Calu3 (cell line): ENCODE results near the gene CCDC150. TPM values are rescaled to one million over a fixed set of nuclear protein-coding genes. Genes with fewer than 3 reads are reported as not detected.

ENCODE experiments used
- BruUV-seq: library from RNA; stranded (reverse); fragments of 400-500 nt; replicated peaks from 2 replicates; lab custom pipeline; 2021; lab: Mats Ljungman, UMichigan
- CTCF ChIA-PET: fragments of 300-600 bp; sonication (Branson Sonifier 250); formaldehyde crosslinking; loops from one replicate; lab custom pipeline; 2022; ENCODE audit warnings: antibody characterized with exemption; lab: Charles Lee
- DNase-seq: peaks from one replicate; pipeline ENCODE4 v3.0.0; 2022
- H3K27ac Mint-ChIP-seq: one replicate; pipeline ENCODE4 v1.8.0; 2022; ENCODE audit warnings: mixed read lengths; ENCODE audit not compliant: unreplicated experiment
- H3K27me3 Mint-ChIP-seq: one replicate; pipeline ENCODE4 v1.8.0; 2022; ENCODE audit warnings: mixed read lengths; ENCODE audit not compliant: unreplicated experiment
- H3K36me3 Mint-ChIP-seq: one replicate; pipeline ENCODE4 v1.8.0; 2022; ENCODE audit warnings: mild to moderate bottlenecking, moderate library complexity, mixed read lengths; ENCODE audit not compliant: insufficient read depth, unreplicated experiment
- H3K4me1 Mint-ChIP-seq: one replicate; pipeline ENCODE4 v1.8.0; 2022; ENCODE audit warnings: mild to moderate bottlenecking, low read depth, mixed read lengths; ENCODE audit not compliant: unreplicated experiment
- H3K4me3 Mint-ChIP-seq: one replicate; pipeline ENCODE4 v1.8.0; 2022; ENCODE audit warnings: mild to moderate bottlenecking, low read depth, moderate library complexity, mixed read lengths; ENCODE audit not compliant: unreplicated experiment
- H3K9me3 Mint-ChIP-seq: one replicate; pipeline ENCODE4 v1.8.0; 2022; ENCODE audit warnings: low read depth, mixed read lengths; ENCODE audit not compliant: unreplicated experiment
- CTCF ChIP-seq: fragments of 200-600 bp; IDR thresholded peaks from one replicate; pipeline ENCODE4 v1.8.0; 2022; ENCODE audit warnings: antibody characterized with exemption; ENCODE audit not compliant: unreplicated experiment
- intact Hi-C: fragments of 100-400 bp; cut with micrococcal nuclease; formaldehyde crosslinking; loops from one replicate; pipeline ENCODE4 v1.10.0; 2022; ENCODE audit not compliant: unreplicated experiment
- total RNA-seq: library from RNA; stranded (reverse); gene quantifications from 2 replicates; pipeline ENCODE4 v1.2.3, GENCODE V29; 2022

The CCDC150 gene
- total RNA-seq, 1 experiment from 2014 or later = 21.7 TPM

DNA sequence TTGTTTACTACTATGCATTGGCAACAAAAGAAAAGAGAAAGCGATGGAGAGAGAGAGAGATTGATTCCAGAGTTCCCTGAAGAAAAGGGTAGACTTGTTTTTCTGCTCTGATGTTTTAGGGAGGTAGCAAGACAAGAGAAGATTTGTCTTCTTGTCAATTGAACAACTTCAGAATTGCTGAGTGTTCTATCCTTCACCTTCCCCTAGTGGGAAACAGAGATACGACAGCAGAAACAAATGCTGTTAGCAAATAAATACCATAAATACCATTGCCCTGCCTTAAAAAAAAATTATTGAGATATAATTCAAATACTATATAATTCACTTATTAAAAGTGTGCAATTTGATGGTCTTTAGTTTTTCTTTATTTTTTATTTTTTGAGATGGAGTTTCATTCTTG lies 26.2 kb upstream of the CCDC150 start:
- Mint-ChIP-seq H3K4me1 (no peaks in the 10 kb centered on the region), H3K4me3 (no peak overlapping the region), H3K27ac (no peak overlapping the region), H3K9me3 (no peaks in the 10 kb centered on the region), H3K36me3 (no peaks in the 10 kb centered on the region), H3K27me3 (no peaks in the 10 kb centered on the region)
- CTCF ChIA-PET = no interaction called here
- intact Hi-C loops = no loop called here
- DNase-seq = no peak
- no TSS peak for BruUV-seq
- no peak for TF ChIP-seq CTCF

DNA sequence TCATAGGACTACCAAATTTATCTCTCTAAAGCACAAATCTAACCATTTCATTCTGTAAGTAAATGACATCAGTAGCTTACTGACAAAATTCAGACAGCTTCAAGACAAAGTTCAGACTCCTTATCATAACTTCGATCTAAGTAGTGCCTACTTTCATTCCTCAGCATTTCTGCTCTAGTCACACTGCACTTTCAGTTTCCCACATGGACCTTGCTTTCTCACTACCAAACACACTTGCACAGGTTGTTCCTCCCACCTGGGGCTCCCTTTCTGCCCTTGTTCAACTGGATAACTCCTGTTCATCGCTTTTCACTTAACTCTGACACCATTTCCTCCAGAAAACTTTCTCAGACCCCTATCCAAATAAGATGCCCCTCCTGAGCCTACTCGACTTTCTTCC lies 22.1 kb upstream of the CCDC150 start:
- Mint-ChIP-seq H3K4me3 (no peak overlapping the region), H3K9me3 (no peaks in the 10 kb centered on the region), H3K27ac (no peak overlapping the region), H3K4me1 (no peaks in the 10 kb centered on the region), H3K36me3 (no peaks in the 10 kb centered on the region), H3K27me3 (no peaks in the 10 kb centered on the region)
- intact Hi-C loops = no loop called here
- CTCF ChIA-PET = interaction anchor here (0.6 kb wide), 1 partner anchor 994 kb away, joined by 3 read pairs; no protein-coding TSS in a partner anchor
- no peak for TF ChIP-seq CTCF
- no peak for DNase-seq
- no TSS peak for BruUV-seq

GRCh38 chr2:196618661-196619060 lies 20.9 kb upstream of the CCDC150 start:
- no peak for TF ChIP-seq CTCF
- CTCF ChIA-PET = no interaction called here
- no peak for DNase-seq
- no peaks in the 10 kb centered on the region for H3K36me3 Mint-ChIP-seq
- no TSS peak for BruUV-seq
- intact Hi-C loops = no loop called here
- no peaks in the 10 kb centered on the region for H3K4me1 Mint-ChIP-seq
- H3K9me3 Mint-ChIP-seq = peaks cover 3% of the 10 kb centered on the region
- no peak overlapping the region for H3K4me3 Mint-ChIP-seq
- H3K27me3 Mint-ChIP-seq = no peaks in the 10 kb centered on the region
- H3K27ac Mint-ChIP-seq = no peak overlapping the region

DNA sequence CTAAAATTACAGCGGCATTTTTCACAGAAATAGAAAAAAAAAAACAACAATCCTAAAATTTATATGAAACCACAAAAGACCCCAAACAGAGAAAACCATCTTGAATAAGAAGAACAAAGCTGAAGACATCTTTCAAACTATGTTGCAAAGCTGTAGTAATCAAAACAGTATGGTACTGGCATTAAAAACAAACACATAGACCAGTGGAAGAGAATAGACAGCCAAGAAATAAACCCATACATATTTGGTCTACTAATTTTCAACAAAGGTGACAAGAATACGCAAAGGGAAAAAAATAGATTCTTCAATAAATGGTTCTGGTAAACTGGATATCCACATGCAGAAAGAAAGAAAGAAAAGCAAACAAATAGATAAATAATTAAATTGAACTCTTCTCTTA lies 9.0 kb upstream of the CCDC150 start:
- no peak overlapping the region for H3K27ac Mint-ChIP-seq
- H3K4me3 Mint-ChIP-seq = no peak overlapping the region
- H3K4me1 Mint-ChIP-seq = no peaks in the 10 kb centered on the region
- DNase-seq = no peak
- no TSS peak for BruUV-seq
- CTCF ChIA-PET = no interaction called here
- H3K36me3 Mint-ChIP-seq = no peaks in the 10 kb centered on the region
- no peak for TF ChIP-seq CTCF
- H3K27me3 Mint-ChIP-seq = no peaks in the 10 kb centered on the region
- intact Hi-C loops = no loop called here
- H3K9me3 Mint-ChIP-seq = peaks cover 8% of the 10 kb centered on the region
